H1 (cell line): ENCODE measurements around the gene GLT8D2.

Experiments
- ATF3 ChIP-seq: IDR thresholded peaks from 2 replicates; pipeline ENCODE4 v1.6.1; 2011; ENCODE audit warnings: low read depth, mild to moderate bottlenecking, low read length; ENCODE audit not compliant: insufficient read depth
- BRCA1 ChIP-seq: IDR thresholded peaks from 2 replicates; pipeline ENCODE4 v1.6.1; 2012; ENCODE audit warnings: low read depth, low read length, improper control_type of control experiment
- CBX8 ChIP-seq: fragments of 300-800, 300-1000 bp; sonication (generic); IDR thresholded peaks from 2 replicates; pipeline ENCODE4 v1.7.1; 2016; ENCODE audit warnings: low read depth, low read length, borderline replicate concordance
- CTCF ChIP-seq, 3 experiments: IDR thresholded peaks; 1 replicate in 2 of 3; 2 replicates in 1 of 3; pipeline versions ENCODE4 v1.5.1 to v1.6.1; 2011; ENCODE audit warnings: low read length in 3 of 3, mild to moderate bottlenecking in 3 of 3, inconsistent platforms in 2 of 3, low read depth in 1 of 3, moderate library complexity in 1 of 3; ENCODE audit not compliant: insufficient read depth in 1 of 3; ENCODE audit errors: control extremely low read depth in 1 of 3
- GTF2F1 ChIP-seq: IDR thresholded peaks from 2 replicates; pipeline ENCODE4 v1.6.1; 2012; ENCODE audit warnings: low read depth, low read length, improper control_type of control experiment, borderline replicate concordance
- POLR2A ChIP-seq, 2 experiments: IDR thresholded peaks; 1 replicate in 1 of 2; 2 replicates in 1 of 2; pipeline ENCODE4 v1.6.1; 2011; ENCODE audit warnings: low read depth in 2 of 2, low read length in 2 of 2, mild to moderate bottlenecking in 2 of 2; ENCODE audit errors: control extremely low read depth in 1 of 2
- POU5F1 ChIP-seq: IDR thresholded peaks from 2 replicates; pipeline ENCODE4 v1.6.1; 2011; ENCODE audit warnings: low read depth, mild to moderate bottlenecking, low read length, moderate library complexity
- SP1 ChIP-seq: IDR thresholded peaks from 2 replicates; pipeline ENCODE4 v1.6.1; 2011; ENCODE audit warnings: low read depth, low read length

DNA sequence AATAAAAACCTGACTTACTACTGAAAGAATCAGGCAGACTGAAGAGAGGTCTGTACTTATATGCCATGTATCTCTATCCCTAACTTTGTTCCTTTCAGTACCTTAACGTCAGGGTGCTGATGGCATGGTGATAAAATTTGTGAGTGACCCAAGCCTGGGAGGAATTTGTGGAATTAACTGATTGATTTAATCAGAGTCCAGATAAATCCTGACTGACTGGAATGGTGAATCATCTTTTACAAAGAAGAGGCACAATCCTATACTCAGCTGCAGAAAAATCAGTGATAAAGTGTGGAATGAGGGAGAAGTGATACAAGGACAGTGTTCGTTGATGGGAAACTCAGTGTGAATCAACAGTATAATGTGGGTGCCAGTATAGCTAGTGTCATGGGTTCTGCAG is 80.6 kb downstream of the GLT8D2 start:
- TF ChIP-seq BRCA1 (no peak), POLR2A (IDR thresholded peaks at IDR 0.05; ENCODE audit: control extremely low read depth in 1 of 2, low read depth in 2 of 2, low read length in 2 of 2) (no peak), POU5F1 (no peak), CTCF (IDR thresholded peaks at IDR 0.05; ENCODE audit: control extremely low read depth in 1 of 3, insufficient read depth in 1 of 3, low read depth in 1 of 3, low read length in 3 of 3) (no peak), ATF3 (no peak), GTF2F1 (no peak), SP1 (no peak), CBX8 (no peak)
